Gastrocnemius medialis (tissue), 4 donors: ENCODE measurements around the gene CHMP5. TPM values are rescaled to one million over a fixed set of nuclear protein-coding genes. Genes with fewer than 3 reads are reported as not detected.

Experiments used
- ATAC-seq, 2 donors: fragments of 150-250 bp; one replicate each; pipeline ENCODE4 v1.9.1; 2016
- DNase-seq, 2 donors: peaks; one replicate each; pipeline ENCODE4 v3.0.0-alpha.2; 2019
- H3K27ac ChIP-seq, 4 donors: fragments of 200-600 bp; sonication (generic); 1 replicate in 1 of 4; 2 replicates in 3 of 4; pipeline ENCODE4 v1.5.1; 2016 to 2018; ENCODE audit warnings: mild to moderate bottlenecking in 2 of 4, moderate library complexity in 1 of 4
- H3K27me3 ChIP-seq, 3 donors: fragments of 200-600 bp; sonication (generic) in 2 of 3; 1 replicate in 1 of 3; 2 replicates in 2 of 3; pipeline versions ENCODE4 v1.5.1 to v1.6.0; 2016 to 2019; ENCODE audit warnings: mild to moderate bottlenecking in 1 of 3, moderate library complexity in 1 of 3
- H3K36me3 ChIP-seq, 2 donors: fragments of 200-600 bp; sonication (generic) in 1 of 2; one replicate each; pipeline ENCODE4 v1.5.1; 2017 to 2018
- H3K4me1 ChIP-seq, 2 donors: fragments of 200-600 bp; sonication (generic) in 1 of 2; one replicate each; pipeline ENCODE4 v1.5.1; 2016 to 2017; ENCODE audit warnings: mild to moderate bottlenecking in 2 of 2
- H3K4me3 ChIP-seq, 4 donors: fragments of 200-600 bp; sonication (generic) in 3 of 4; 1 replicate in 1 of 4; 2 replicates in 3 of 4; pipeline ENCODE4 v1.5.1; 2016 to 2019; ENCODE audit warnings: mild to moderate bottlenecking in 2 of 4
- H3K9me3 ChIP-seq, 3 donors: fragments of 200-600 bp; sonication (generic) in 2 of 3; 1 replicate in 1 of 3; 2 replicates in 2 of 3; pipeline ENCODE4 v1.5.1; 2016 to 2019
- CTCF ChIP-seq, 5 experiments: fragments of 450-650 bp in 3 of 5; fragments of 200-600 bp in 2 of 5; sonication (generic) in 2 of 5; IDR thresholded peaks in 4 of 5; conservative IDR thresholded peaks in 1 of 5; 1 replicate in 4 of 5; 2 replicates in 1 of 5; pipeline ENCODE4 v1.5.1; 2016 to 2019; ENCODE audit warnings: antibody characterized with exemption in 5 of 5, mild to moderate bottlenecking in 3 of 5, moderate library complexity in 3 of 5
- POLR2A ChIP-seq, 2 donors: fragments of 450-650 bp; IDR thresholded peaks; one replicate each; pipeline ENCODE4 v1.6.1; 2017; ENCODE audit warnings: antibody characterized with exemption in 2 of 2, mild to moderate bottlenecking in 2 of 2, moderate library complexity in 2 of 2
- in situ Hi-C, 4 donors: fragments of 200-750 bp; cut with MboI; loops; one replicate each; pipeline versions ENCODE4 v1.15.0 to v1.8.0; 2017; ENCODE audit warnings: low sequenced_read_pairs in 4 of 4
- intact Hi-C: fragments of 100-400 bp; cut with DNase I; formaldehyde crosslinking; loops from one replicate; pipeline ENCODE4 v1.15.1; 2023; ENCODE audit warnings: low total_unique reads
- total RNA-seq, 4 donors: library from RNA; depleted of rRNA; stranded (reverse); fragments of >200 nt; gene quantifications; one replicate each; pipeline versions ENCODE4 v1.1.0 to v1.2.3, GENCODE V29; 2016

The CHMP5 gene
- total RNA-seq, 4 donors from 2014 or later = 42.8 to 50.7 (median 47.8) TPM

- H3K27me3 ChIP-seq = no peaks in the 10 kb centered on the region
- no peaks in the 10 kb centered on the region for H3K9me3 ChIP-seq
- intact Hi-C loops = loop anchor here (1.0 to 10.0 kb wide), 6 partner anchors 25 to 177 kb away; partner anchors contain the start of genes AQP7 and CHMP5
- H3K4me3 ChIP-seq = peak overlapping the region; percentile 69 to 90 (median 76)
- TF ChIP-seq CTCF (IDR thresholded peaks at IDR 0.05 in 4 of 5, conservative IDR thresholded peaks at IDR 0.05 in 1 of 5) (no peak), POLR2A (IDR thresholded peaks at IDR 0.05) (no peak)
- in situ Hi-C loops = loop anchor here in 2 of 4 donors (10.0 to 25.0 kb wide), 2 partner anchors 172 to 185 kb away; partner anchors contain the start of gene NOL6 (in 2 of the 2)
- peaks cover 0 to under 1% of the 10 kb centered on the region in 2 donors for H3K36me3 ChIP-seq
- DNase-seq = no peak
- H3K4me1 ChIP-seq = peaks cover 46 to 47% of the 10 kb centered on the region in 2 donors
- ATAC-seq = peak; percentile 62 to 63
- peak overlapping the region; percentile 93 to 100 (median 94) for H3K27ac ChIP-seq
Measured at GRCh38 chr9:33289936-33290246, 25.0 kb downstream of the CHMP5 start.

- H3K36me3 ChIP-seq = peaks cover 0 to 6% of the 10 kb centered on the region in 2 donors
- ATAC-seq = peak; percentile 83 to 88
- DNase-seq = peak; percentile 96 to 99
- H3K9me3 ChIP-seq = no peaks in the 10 kb centered on the region
- H3K27me3 ChIP-seq = no peaks in the 10 kb centered on the region
- peak within 1 kb of the TSS; percentile 93 to 100 (median 94) for H3K27ac ChIP-seq
- intact Hi-C loops (loop anchor here (1.0 to 2.0 kb wide), 3 partner anchors 25 to 38 kb away; partner anchors contain the start of gene CHMP5), in situ Hi-C loops (loop anchor here in 2 of 4 donors (10.0 to 25.0 kb wide), 2 partner anchors 172 to 184 kb away; partner anchors contain the start of gene NOL6 (in 2 of the 2))
- peak in 1 of 5 experiments; percentile 17 for TF ChIP-seq CTCF (IDR thresholded peaks at IDR 0.05 in 4 of 5, conservative IDR thresholded peaks at IDR 0.05 in 1 of 5)
- TF ChIP-seq POLR2A (IDR thresholded peaks at IDR 0.05) = peak; percentile 87 to 89
- H3K4me3 ChIP-seq = peak within 1 kb of the TSS; percentile 69 to 90 (median 76)
- H3K4me1 ChIP-seq = peaks cover 48 to 52% of the 10 kb centered on the region in 2 donors
Measured at GRCh38 chr9:33290247-33291030, 25.6 kb downstream of the CHMP5 start, which contains the start of gene NFX1. Gene NFX1 (plus strand): TSS chr9:33290516. CDS start chr9:33290573, 57 bp downstream.

GRCh38 chr9:33291031-33291397, 26.2 kb downstream of the CHMP5 start:
- in situ Hi-C loops = loop anchor here in 2 of 4 donors (10.0 to 25.0 kb wide), 2 partner anchors 171 to 184 kb away; partner anchors contain the start of gene NOL6 (in 2 of the 2)
- TF ChIP-seq POLR2A (IDR thresholded peaks at IDR 0.05) = no peak
- no peak for DNase-seq
- Histone ChIP-seq H3K27me3 (no peaks in the 10 kb centered on the region), H3K4me1 (peaks cover 48 to 57% of the 10 kb centered on the region in 2 donors), H3K9me3 (no peaks in the 10 kb centered on the region), H3K36me3 (peaks cover 0 to 11% of the 10 kb centered on the region in 2 donors), H3K27ac (peak overlapping the region; percentile 93 to 100 (median 94)), H3K4me3 (peak overlapping the region; percentile 69 to 90 (median 76))
- no peak for ATAC-seq
- intact Hi-C loops = loop anchor here (2.0 kb wide), 2 partner anchors 30 to 38 kb away; no protein-coding TSS in a partner anchor

GRCh38 chr9:33291901-33292300, 27.1 kb downstream of the CHMP5 start:
- no peak for ATAC-seq
- Histone ChIP-seq H3K4me1 (peaks cover 47 to 66% of the 10 kb centered on the region in 2 donors), H3K27ac (peak overlapping the region; percentile 93 to 100 (median 94)), H3K36me3 (peaks cover 0 to 20% of the 10 kb centered on the region in 2 donors), H3K9me3 (no peaks in the 10 kb centered on the region), H3K27me3 (no peaks in the 10 kb centered on the region), H3K4me3 (peak overlapping the region in 2 of 4 donors; percentile 77 to 90)
- in situ Hi-C loops (loop anchor here in 2 of 4 donors (10.0 to 25.0 kb wide), 2 partner anchors 170 to 183 kb away; partner anchors contain the start of gene NOL6 (in 2 of the 2)), intact Hi-C loops (loop anchor here (2.0 kb wide), 2 partner anchors 29 to 37 kb away; no protein-coding TSS in a partner anchor)
- no peak for DNase-seq
- TF ChIP-seq CTCF (IDR thresholded peaks at IDR 0.05 in 4 of 5, conservative IDR thresholded peaks at IDR 0.05 in 1 of 5) = no peak
- no peak for TF ChIP-seq POLR2A (IDR thresholded peaks at IDR 0.05)
